Natural killer cell (primary cell): Measurements from ENCODE around the gene ERFE. TPM values are rescaled to one million over a fixed set of nuclear protein-coding genes. Genes with fewer than 3 reads are reported as not detected.

ENCODE experiments used
- ATAC-seq, 3 donors: fragments of 150-1000 bp in 2 of 3; fragments of 200-7000 bp in 1 of 3; cut with Tn5 transposase; 1 replicate in 1 of 3; 2 replicates in 2 of 3; pipeline ENCODE4 v1.10.0; 2021; ENCODE audit warnings: mild to moderate bottlenecking in 2 of 3, moderate library complexity in 2 of 3
- DNase-seq, 2 donors: peaks; one replicate each; pipeline versions ENCODE4 v3.0.0 to v3.0.0-alpha.2; 2013 to 2021; ENCODE audit warnings: mixed read lengths in 1 of 2
- H3K27ac ChIP-seq: one replicate; pipeline ENCODE4 v1.5.1; 2013; ENCODE audit warnings: mild to moderate bottlenecking, low read length
- H3K27me3 ChIP-seq: one replicate; pipeline ENCODE4 v1.6.1; 2013; ENCODE audit warnings: low read length; ENCODE audit not compliant: control insufficient read depth, insufficient read depth
- H3K36me3 ChIP-seq: one replicate; pipeline ENCODE4 v1.6.1; 2013; ENCODE audit warnings: low read length; ENCODE audit not compliant: control insufficient read depth, insufficient read depth
- H3K4me1 ChIP-seq: one replicate; pipeline ENCODE4 v1.6.1; 2013; ENCODE audit warnings: low read length; ENCODE audit not compliant: control insufficient read depth, insufficient read depth
- H3K4me3 ChIP-seq: one replicate; pipeline ENCODE4 v1.5.1; 2013; ENCODE audit warnings: low read length
- H3K9me3 ChIP-seq: one replicate; pipeline ENCODE4 v1.6.1; 2013; ENCODE audit warnings: low read length; ENCODE audit not compliant: control insufficient read depth, insufficient read depth
- H3K27ac Mint-ChIP-seq, 2 donors: one replicate each; pipeline ENCODE4 v1.8.0; 2022; ENCODE audit warnings: mild to moderate bottlenecking in 2 of 2, mixed read lengths in 2 of 2, moderate library complexity in 1 of 2
- H3K27me3 Mint-ChIP-seq, 2 donors: one replicate each; pipeline ENCODE4 v1.8.0; 2022; ENCODE audit warnings: low read depth in 2 of 2, mixed read lengths in 2 of 2
- H3K36me3 Mint-ChIP-seq: one replicate; pipeline ENCODE4 v1.8.0; 2022; ENCODE audit warnings: mixed read lengths
- H3K4me1 Mint-ChIP-seq, 2 donors: one replicate each; pipeline ENCODE4 v1.8.0; 2022; ENCODE audit warnings: mixed read lengths in 2 of 2
- H3K4me3 Mint-ChIP-seq: one replicate; pipeline ENCODE4 v1.8.0; 2022; ENCODE audit warnings: mild to moderate bottlenecking, moderate library complexity, mixed read lengths
- H3K9me3 Mint-ChIP-seq, 2 donors: one replicate each; pipeline ENCODE4 v1.8.0; 2022; ENCODE audit warnings: mixed read lengths in 2 of 2
- CTCF ChIP-seq: fragments of 200-600 bp; IDR thresholded peaks from one replicate; pipeline ENCODE4 v1.8.0; 2022; ENCODE audit warnings: antibody characterized with exemption
- WGBS: methylation state at CpG from one replicate; pipeline ENCODE4 v1.1.7; 2013; ENCODE audit warnings: missing lambda C conversion rate; ENCODE audit not compliant: insufficient coverage; 5-methylcytosine and 5-hydroxymethylcytosine counted together
- intact Hi-C: fragments of 100-400 bp; cut with micrococcal nuclease; formaldehyde crosslinking; loops from one replicate; pipeline ENCODE4 v1.14.2; 2022
- total RNA-seq, 4 donors: library from RNA; stranded (reverse); fragments of 120-200 nt in 1 of 4; gene quantifications; one replicate each; pipeline versions ENCODE4 v1.2.3 to v1.2.4, GENCODE V29; 2013 to 2022

Gene ERFE
- total RNA-seq, 3 donors from 2014 or later (not counting 1 experiment from before 2014, with no cell fraction given): 0.33 to 4.8 (median 4.3) TPM

GRCh38 chr2:238133499-238134392, 25.0 kb upstream of the ERFE start:
- H3K4me1 ChIP-seq: peaks cover 4% of the 10 kb centered on the region
- intact Hi-C loops: no loop called here
- no peak overlapping the region for H3K4me3 Mint-ChIP-seq
- no peak overlapping the region for H3K27ac Mint-ChIP-seq
- H3K9me3 Mint-ChIP-seq: no peaks in the 10 kb centered on the region
- DNase-seq (no peak), ATAC-seq (no peak)
- 82% methylated on average over 14 of the region's 14 CpGs for WGBS
- no peaks in the 10 kb centered on the region for H3K36me3 ChIP-seq
- no peaks in the 10 kb centered on the region for H3K36me3 Mint-ChIP-seq
- no peaks in the 10 kb centered on the region for H3K9me3 ChIP-seq
- no peaks in the 10 kb centered on the region for H3K27me3 Mint-ChIP-seq
- H3K4me3 ChIP-seq: no peak overlapping the region
- no peaks in the 10 kb centered on the region for H3K27me3 ChIP-seq
- H3K27ac ChIP-seq: no peak overlapping the region
- TF ChIP-seq CTCF: no peak
- no peaks in the 10 kb centered on the region for H3K4me1 Mint-ChIP-seq

- Mint-ChIP-seq H3K9me3 (no peaks in the 10 kb centered on the region), H3K27ac (no peak overlapping the region), H3K27me3 (no peaks in the 10 kb centered on the region), H3K4me3 (no peak overlapping the region), H3K4me1 (no peaks in the 10 kb centered on the region), H3K36me3 (no peaks in the 10 kb centered on the region)
- Histone ChIP-seq H3K4me3 (no peak overlapping the region), H3K36me3 (no peaks in the 10 kb centered on the region), H3K27ac (no peak overlapping the region), H3K27me3 (no peaks in the 10 kb centered on the region), H3K9me3 (no peaks in the 10 kb centered on the region), H3K4me1 (peaks cover 10% of the 10 kb centered on the region)
- WGBS: 90% methylated on average over 11 of the region's 11 CpGs
- no peak for TF ChIP-seq CTCF
- intact Hi-C loops: no loop called here
- DNase-seq: no peak
- ATAC-seq: no peak
Measured at GRCh38 chr2:238134393-238134785, 24.4 kb upstream of the ERFE start.

GRCh38 chr2:238135601-238136150, 23.1 kb upstream of the ERFE start:
- Histone ChIP-seq H3K4me1 (peaks cover 13% of the 10 kb centered on the region), H3K27ac (no peak overlapping the region), H3K27me3 (no peaks in the 10 kb centered on the region), H3K9me3 (no peaks in the 10 kb centered on the region), H3K36me3 (no peaks in the 10 kb centered on the region), H3K4me3 (no peak overlapping the region)
- Mint-ChIP-seq H3K27ac (no peak overlapping the region), H3K9me3 (no peaks in the 10 kb centered on the region), H3K4me3 (no peak overlapping the region), H3K4me1 (no peaks in the 10 kb centered on the region), H3K36me3 (no peaks in the 10 kb centered on the region), H3K27me3 (no peaks in the 10 kb centered on the region)
- no peak for TF ChIP-seq CTCF
- intact Hi-C loops: no loop called here
- WGBS: 88% methylated on average over 15 of the region's 15 CpGs
- ATAC-seq: no peak
- DNase-seq: no peak
